SU-DHL-6 (cell line): ENCODE measurements around the gene FCHSD2.

Experiments used
- CTCF ChIP-seq: fragments of 200-600 bp; sonication (generic); IDR thresholded peaks from one replicate; pipeline ENCODE4 v1.5.1; 2017; ENCODE audit warnings: antibody characterized with exemption, mild to moderate bottlenecking, low read length, moderate library complexity; ENCODE audit not compliant: insufficient read depth, poor library complexity, severe bottlenecking
- EZH2phosphoT487 ChIP-seq: fragments of 200-600 bp; sonication (generic), shearing (Covaris generic); conservative IDR thresholded peaks from 2 replicates; pipeline ENCODE4 v1.6.1; 2018; ENCODE audit warnings: mild to moderate bottlenecking, antibody characterized with exemption, low read length, moderate library complexity, mixed read lengths

DNA sequence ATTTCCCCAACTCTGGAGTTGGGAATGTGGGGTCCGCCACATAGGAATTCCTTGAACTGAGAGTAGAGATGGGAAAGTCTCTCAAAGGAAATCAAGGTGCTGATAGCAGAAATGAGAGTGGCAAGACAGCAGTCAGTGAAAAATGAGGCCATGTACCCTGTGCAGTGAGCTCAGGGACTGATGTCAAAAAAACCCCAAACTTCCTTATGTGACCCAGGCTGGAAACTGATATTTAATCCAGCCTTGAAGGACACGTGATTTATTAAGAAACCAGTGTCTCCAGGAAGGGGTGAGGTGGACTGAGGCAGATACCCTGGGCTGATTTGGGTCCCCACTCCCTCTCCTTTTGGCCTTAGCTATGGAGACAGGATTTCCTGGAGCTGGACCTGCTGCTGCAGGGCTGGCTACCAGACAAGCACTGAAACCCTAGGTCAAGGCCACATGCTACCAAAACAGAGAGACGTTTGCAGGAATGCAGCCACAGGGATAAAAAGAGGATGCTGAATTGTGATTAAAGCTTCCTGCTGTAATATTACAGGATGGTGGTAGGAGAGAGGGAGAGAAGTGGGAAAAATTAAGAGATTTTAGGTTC, 25.3 kb upstream of the FCHSD2 start:
- TF ChIP-seq CTCF (no peak), EZH2phosphoT487 (no peak)
